ENCODE measurements around the gene PDZRN4.
"Not testable (repeated sequence)": the region's sequence is repeated elsewhere in the genome, so short reads cannot be mapped to it uniquely, and the experiment has no call there.

PDZRN4 gene

GRCh38 chr12:41220931-41221330 lies 32.8 kb downstream of the PDZRN4 start:
- no peak for DNase-seq

GRCh38 chr12:41221491-41221890 lies 33.4 kb downstream of the PDZRN4 start:
- no peak for DNase-seq

DNA sequence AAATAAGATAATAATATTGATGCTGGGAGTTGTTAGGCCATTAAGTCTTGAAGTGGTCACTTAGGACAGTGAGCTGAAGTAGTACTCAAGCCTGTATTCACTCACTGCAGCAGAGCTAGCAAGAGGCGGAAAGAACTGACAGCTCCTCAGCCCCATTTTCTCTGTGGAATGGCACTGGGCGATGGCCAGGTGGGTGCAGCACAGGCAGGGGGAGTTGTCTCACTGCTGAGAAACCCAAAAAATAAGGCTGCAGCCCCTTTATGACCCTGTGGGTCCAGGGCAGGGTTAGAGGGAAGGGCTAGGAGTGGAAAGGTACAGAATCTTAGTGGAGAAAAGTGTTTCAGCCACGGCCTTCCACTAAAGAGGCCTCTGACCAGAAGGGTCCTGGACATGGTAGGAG lies 35.5 kb downstream of the PDZRN4 start:
- DNase-seq = no peak

GRCh38 chr12:41224066-41224465 lies 35.9 kb downstream of the PDZRN4 start:
- DNase-seq = no peak

DNA sequence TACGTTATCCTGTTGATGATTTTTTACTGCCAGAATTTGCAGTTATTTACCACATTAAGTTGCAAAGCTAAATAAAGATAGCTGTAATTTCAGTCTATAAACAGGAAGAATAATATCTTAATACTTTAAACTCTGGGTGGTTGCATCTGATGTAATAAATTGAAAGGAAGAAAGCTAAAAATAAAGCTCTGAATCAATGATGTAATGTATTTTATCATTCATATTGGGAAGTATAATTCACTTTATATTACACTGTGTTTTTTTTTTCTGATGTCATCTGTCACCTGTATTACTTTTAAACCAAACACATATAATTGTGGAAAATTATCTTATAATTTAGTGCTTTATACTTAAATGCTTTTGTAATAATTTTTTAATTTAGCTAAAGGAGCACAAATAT lies 37.1 kb downstream of the PDZRN4 start:
- DNase-seq = no peak

GRCh38 chr12:41228066-41228820 lies 40.1 kb downstream of the PDZRN4 start:
- no peak for DNase-seq

DNA sequence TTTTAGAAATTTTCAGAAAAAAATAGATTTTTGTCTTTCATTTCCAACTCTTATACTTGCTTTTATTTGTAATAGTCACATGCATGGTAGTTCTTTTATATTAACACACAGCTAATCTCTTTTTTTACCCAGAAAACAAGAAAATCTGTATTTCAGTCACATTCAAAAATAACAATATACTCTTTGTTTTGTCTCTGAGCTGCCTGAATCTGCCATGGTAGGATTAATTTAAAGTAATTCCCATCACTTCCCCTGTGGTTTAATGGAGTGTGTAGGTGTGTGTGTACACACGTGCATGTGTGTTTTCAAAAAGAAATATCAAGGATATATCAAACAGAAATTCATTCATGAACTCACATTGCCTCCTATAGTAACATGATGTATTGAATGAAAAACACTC lies 42.6 kb downstream of the PDZRN4 start:
- no peak for DNase-seq

DNA sequence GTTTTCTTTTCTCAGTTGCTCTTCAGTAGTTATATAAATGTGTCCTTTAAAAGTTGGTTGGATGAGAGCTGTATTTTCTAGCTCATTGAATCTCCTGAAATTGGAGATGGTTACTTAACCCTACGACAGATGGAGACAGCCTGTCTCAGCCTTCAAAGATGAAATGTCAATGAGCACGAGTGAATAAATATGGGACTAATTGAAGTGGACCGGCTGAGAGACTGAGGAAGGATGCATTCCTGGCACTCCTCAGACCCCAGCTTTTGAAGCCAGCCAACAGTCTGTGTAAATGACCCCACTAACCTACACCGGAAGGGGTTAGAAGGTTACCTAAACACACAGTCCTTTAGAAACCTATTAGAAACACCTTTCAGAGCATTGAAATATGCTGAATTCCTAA lies 46.6 kb downstream of the PDZRN4 start:
- DNase-seq = no peak

DNA sequence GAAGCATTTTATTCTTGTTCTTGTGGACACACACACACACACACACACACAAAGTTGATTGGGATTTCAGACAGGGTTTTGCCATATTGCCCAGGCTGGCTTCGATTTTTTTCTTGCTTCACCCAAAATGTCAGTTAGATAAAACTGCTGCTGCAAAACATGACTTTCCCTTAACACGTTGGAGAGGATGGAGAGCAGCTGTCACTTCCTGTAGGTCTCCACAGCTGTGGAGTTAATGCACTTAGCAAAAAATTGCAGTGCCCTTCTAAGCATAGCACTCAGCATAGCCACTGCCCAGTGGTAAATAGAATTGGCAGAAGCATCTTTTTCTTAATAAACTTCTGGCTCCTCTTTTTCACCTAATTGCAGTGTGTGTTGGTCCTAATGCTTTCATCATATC lies 54.5 kb downstream of the PDZRN4 start:
- DNase-seq = no peak

DNA sequence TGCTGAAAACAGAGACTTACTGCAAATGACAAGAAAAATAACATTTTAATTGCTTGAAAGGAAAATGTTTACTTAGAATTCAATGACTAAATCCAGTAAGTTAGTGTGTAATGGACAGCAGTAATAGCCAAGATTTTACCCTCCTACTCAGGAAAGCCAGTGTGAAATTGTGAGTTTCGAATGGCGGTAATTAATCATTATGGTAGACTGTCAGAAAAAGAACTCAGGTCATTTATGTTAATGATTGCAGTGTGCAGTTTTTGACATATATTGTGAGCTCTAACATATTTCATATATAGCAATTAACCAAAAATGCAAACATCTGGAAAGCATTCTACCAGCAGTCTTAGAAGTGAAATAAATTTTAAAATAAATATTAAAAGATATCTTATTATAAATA lies 60.3 kb downstream of the PDZRN4 start:
- no peak for DNase-seq

DNA sequence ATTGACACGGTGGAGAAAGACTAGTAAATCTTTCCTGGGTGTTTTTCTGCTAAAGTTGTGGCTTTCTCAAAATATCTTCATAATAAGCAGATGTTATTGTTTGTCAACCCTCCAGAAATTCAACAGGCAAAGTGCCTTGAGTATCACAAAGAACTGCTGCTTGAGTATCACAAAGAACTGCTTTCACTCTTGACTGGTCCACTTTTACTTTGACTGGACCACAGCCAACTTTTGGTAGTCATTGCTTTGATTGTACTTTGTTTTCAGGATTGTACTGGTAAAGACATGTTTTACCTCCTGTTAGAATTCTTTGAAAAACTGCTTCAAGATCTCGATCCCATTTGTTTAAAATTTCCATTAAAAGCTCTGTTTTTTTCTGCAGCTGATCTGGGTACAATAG lies 62.6 kb downstream of the PDZRN4 start:
- DNase-seq = no peak

DNA sequence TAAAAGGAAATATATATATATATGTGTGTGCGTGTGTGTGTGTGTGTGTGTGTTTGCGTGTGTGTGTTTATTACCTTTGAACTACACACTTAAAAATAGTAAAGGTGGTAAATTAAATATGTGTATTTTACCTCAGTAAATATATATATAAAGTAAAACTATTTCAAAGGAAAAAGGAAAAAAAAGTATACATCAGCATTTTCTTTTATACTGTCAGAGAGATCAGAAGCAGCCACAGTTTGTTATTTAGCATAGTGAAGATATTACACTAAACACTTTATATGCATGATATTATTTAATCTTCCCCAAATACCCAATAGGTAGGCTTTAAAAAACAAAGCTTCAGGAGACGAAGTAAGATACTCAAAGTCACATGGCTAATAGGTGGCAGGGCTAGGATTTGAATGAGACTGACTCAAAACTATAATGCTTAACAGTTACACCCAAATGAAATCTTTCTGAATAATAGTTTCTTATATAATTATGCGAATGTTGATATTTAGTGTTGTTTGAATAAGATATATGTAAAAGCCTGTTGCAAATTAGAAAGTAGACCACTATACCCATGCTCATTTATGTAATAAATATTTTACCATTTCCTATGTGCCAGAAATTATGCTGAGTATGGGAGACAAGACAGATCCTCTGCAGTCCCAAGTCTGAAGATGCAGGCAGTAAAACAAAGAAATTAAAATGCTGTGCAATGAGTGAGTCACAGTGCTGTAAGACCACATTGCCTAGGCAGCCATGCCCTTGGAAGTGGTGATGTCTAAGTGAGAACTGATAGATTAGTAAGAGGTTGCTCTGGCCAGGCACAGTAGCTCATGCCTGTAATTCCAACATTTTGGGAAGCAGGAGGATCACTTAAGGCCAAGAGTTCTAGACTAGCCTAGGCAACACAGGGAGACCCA lies 66.1 kb downstream of the PDZRN4 start:
- DNase-seq = no peak

GRCh38 chr12:41263196-41263595 lies 75.1 kb downstream of the PDZRN4 start:
- DNase-seq = not testable (repeated sequence)

DNA sequence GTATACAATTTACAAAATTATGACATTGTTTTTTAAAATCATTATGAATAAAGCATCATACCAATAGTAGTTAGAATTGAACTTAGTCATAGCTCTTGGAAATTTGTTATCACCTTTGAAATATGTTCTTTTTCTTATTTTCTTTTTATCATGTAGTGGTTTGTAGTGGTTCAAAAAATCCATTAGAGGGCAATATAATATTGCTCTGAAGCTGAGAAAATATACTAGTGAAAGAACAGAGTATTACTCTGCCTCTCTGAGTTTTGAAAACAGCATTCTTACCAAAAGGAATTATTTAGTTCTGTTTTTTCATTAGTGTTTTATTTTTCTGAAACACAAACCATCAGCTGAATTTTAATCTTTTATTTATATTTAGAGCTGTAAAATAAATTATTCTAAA lies 76.2 kb downstream of the PDZRN4 start:
- DNase-seq = no peak

- no peak for DNase-seq
Observed at GRCh38 chr12:41269056-41269455, 80.9 kb downstream of the PDZRN4 start.

- DNase-seq = no peak
Observed at GRCh38 chr12:41271489-41271888, 83.4 kb downstream of the PDZRN4 start.

DNA sequence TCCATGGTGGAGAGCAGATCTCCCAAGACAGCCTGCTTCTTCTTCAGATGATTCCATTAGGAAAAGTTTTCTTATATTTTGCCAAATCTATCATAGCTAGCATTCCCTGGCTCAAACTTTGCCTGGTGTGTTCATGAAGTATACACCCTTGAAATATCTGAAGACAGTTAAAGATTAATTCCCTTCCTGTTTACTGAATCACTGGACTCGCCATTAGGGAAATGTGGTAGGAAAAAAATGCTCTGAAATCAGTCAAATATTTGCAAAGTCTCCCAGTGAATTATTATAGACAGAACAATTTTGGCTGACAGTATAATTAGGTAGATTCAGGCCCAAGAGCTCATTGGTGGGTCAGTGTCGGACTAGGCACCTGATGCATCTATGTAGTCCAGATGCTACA lies 86.5 kb downstream of the PDZRN4 start:
- DNase-seq = no peak

DNA sequence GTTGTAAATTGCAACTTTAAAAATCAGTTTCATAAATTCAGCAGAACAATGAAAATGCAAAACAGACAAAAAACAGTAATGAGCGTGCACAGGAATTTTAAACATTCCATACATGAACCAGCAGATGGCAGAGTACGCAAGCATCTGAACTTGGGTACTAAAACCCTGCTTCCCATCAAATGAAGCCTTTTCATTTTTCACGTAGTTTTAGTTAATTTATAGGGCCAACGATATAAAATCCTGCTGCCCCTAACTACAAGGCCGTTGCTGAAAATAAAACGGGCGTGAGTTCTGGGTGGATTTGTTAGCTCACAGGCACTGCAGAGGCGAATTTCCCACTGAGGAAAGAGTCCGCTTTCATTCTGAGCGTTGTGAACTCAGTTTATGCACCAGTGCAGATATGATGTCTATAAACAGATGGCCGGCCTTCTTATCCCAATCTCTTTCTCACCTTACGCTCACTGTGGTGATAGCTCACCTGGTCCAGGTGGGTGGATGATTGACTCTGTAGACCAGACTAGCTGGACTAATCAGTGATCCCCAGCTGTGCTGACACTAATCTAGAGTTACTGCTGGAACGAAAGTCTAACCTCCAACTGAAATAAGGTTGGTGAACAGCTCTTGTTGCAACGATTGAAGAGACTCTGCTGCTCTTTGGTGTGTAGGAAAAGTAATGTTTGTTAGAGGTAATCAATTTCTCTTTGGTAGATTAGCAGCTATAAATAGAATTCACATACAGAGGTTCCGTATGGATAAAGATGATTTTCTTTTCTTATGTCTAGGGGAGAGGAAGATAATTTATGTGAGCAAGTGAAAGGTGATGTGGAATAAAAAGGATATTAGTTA lies 89.2 kb downstream of the PDZRN4 start:
- DNase-seq = peak; percentile 1

DNA sequence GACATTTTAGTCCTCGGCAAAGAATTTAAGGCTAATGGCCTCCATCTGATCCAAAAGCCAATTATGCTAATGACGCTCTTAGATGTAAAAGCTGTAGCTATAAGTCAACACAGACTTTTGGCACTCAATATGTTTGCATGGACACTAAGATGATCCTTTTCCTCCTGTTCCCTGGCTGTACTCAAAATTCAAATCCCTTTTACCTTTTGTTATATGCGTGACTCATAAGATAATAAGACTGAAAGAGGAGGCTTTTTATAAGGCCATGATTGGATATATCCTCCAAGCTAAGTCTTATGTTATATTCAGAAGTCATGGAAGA lies 89.8 kb downstream of the PDZRN4 start:
- DNase-seq = no peak

GRCh38 chr12:41280341-41281095 lies 92.4 kb downstream of the PDZRN4 start:
- not testable (repeated sequence) for DNase-seq

- DNase-seq = not testable (repeated sequence)
Observed at GRCh38 chr12:41285470-41285869, 97.3 kb downstream of the PDZRN4 start.

DNA sequence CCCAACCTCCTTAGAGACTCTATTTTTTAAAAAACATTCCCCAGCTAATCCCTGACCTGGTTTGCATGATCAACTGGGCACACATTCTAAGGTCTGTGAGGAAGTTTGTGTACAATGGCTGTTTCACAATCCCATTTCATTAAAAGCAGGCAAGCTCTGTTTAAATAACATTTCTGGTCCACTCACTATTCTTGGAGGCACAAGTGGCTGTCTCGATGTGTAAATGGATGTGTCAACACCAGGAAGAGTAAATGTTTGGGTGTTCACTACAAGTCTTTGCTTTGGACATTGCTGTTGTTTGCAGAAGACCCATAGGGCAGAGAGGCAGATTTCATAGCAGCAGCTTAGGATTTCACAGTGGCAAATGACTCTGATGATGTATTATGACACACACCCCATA lies 98.3 kb downstream of the PDZRN4 start:
- DNase-seq = no peak

All from CD4-positive, alpha-beta T cell treated with Interleukin-21 for 1 hour (primary cell).